IMR-90 (cell line): ENCODE measurements around the gene ACLY. TPM values are rescaled to one million over a fixed set of nuclear protein-coding genes. Genes with fewer than 3 reads are reported as not detected.

Experiments
- ATAC-seq: fragments of 200-7000 bp; cut with Tn5 transposase; 2 replicates; pipeline ENCODE4 v1.9.1; 2020; ENCODE audit warnings: low read depth, mild to moderate bottlenecking, moderate library complexity
- BruUV-seq: library from RNA; stranded (reverse); fragments of 400-500 nt; replicated peaks from 2 replicates; lab custom pipeline; 2021; lab: Mats Ljungman, UMichigan
- CTCF ChIA-PET: fragments of 300-600 bp; formaldehyde crosslinking; extraction: SDS; loops from one replicate; lab custom pipeline; 2021; ENCODE audit warnings: antibody characterized with exemption; lab: Yijun Ruan, JAX
- POLR2A ChIA-PET: fragments of 300-600 bp; sonication (Branson Sonifier 250); formaldehyde crosslinking; loops from one replicate; lab custom pipeline; 2022; ENCODE audit warnings: antibody characterized with exemption; ENCODE audit not compliant: unreplicated experiment; lab: Charles Lee
- DNase-seq: peaks from one replicate; pipeline ENCODE4 v3.0.0; 2013
- H2AFZ ChIP-seq: replicated peaks from 2 replicates; pipeline ENCODE3; 2013; ENCODE audit warnings: low read length, mild to moderate bottlenecking; ENCODE audit not compliant: poor library complexity
- H2AK5ac ChIP-seq: 2 replicates; pipeline ENCODE4 v1.6.1; 2013; ENCODE audit warnings: low read depth, low read length, inconsistent platforms
- H2AK9ac ChIP-seq: replicated peaks from 2 replicates; pipeline ENCODE3; 2013; ENCODE audit warnings: mild to moderate bottlenecking, low read depth, low read length, moderate library complexity; ENCODE audit not compliant: poor library complexity
- H2BK120ac ChIP-seq: 2 replicates; pipeline ENCODE4 v1.6.1; 2013; ENCODE audit warnings: low read depth, low read length, inconsistent platforms
- H2BK15ac ChIP-seq: 3 replicates; pipeline ENCODE4 v1.6.1; 2013; ENCODE audit warnings: low read depth, low read length, inconsistent platforms
- H2BK20ac ChIP-seq: 2 replicates; pipeline ENCODE4 v1.6.1; 2013; ENCODE audit warnings: low read depth, mild to moderate bottlenecking, inconsistent platforms, low read length, moderate library complexity
- H2BK5ac ChIP-seq: 2 replicates; pipeline ENCODE4 v1.6.1; 2013; ENCODE audit warnings: mild to moderate bottlenecking, low read depth, low read length, inconsistent platforms; ENCODE audit not compliant: poor library complexity, severe bottlenecking
- H3K14ac ChIP-seq: replicated peaks from 2 replicates; pipeline ENCODE4 v1.6.1; 2013; ENCODE audit warnings: low read depth, low read length, inconsistent platforms
- H3K18ac ChIP-seq: 2 replicates; pipeline ENCODE4 v1.6.1; 2013; ENCODE audit warnings: low read depth, low read length, control low read depth
- H3K23ac ChIP-seq: 2 replicates; pipeline ENCODE4 v1.6.1; 2013; ENCODE audit warnings: low read depth, low read length, inconsistent platforms
- H3K27ac ChIP-seq: 2 replicates; pipeline ENCODE4 v1.5.1; 2013; ENCODE audit warnings: mild to moderate bottlenecking, control low read depth, low read length; ENCODE audit not compliant: insufficient read depth
- H3K27me3 ChIP-seq: 2 replicates; pipeline ENCODE4 v1.6.1; 2013; ENCODE audit warnings: low read length; ENCODE audit not compliant: control insufficient read depth, insufficient read depth
- H3K36me3 ChIP-seq: 2 replicates; pipeline ENCODE4 v1.6.1; 2013; ENCODE audit warnings: low read length, mixed read lengths; ENCODE audit not compliant: control insufficient read depth, insufficient read depth
- H3K4ac ChIP-seq: 2 replicates; pipeline ENCODE4 v1.6.1; 2013; ENCODE audit warnings: low read depth, low read length, inconsistent platforms
- H3K4me1 ChIP-seq: 2 replicates; pipeline ENCODE4 v1.6.1; 2013; ENCODE audit warnings: low read length, mixed read lengths; ENCODE audit not compliant: control insufficient read depth, insufficient read depth
- H3K4me2 ChIP-seq: 2 replicates; pipeline ENCODE4 v1.6.1; 2013; ENCODE audit warnings: low read depth, mild to moderate bottlenecking, control low read depth, low read length, moderate library complexity
- H3K4me3 ChIP-seq: 2 replicates; pipeline ENCODE4 v1.5.1; 2013; ENCODE audit warnings: low read depth, mild to moderate bottlenecking, control low read depth, low read length, moderate library complexity; ENCODE audit not compliant: insufficient read depth
- H3K56ac ChIP-seq: 2 replicates; pipeline ENCODE4 v1.6.1; 2013; ENCODE audit warnings: low read length, inconsistent platforms; ENCODE audit not compliant: insufficient read depth; ENCODE audit errors: extremely low read depth
- H3K79me1 ChIP-seq, 2 experiments: 2 replicates each; pipeline ENCODE4 v1.6.1; 2013; ENCODE audit warnings: low read length in 2 of 2, inconsistent platforms in 1 of 2, low read depth in 1 of 2
- H3K9ac ChIP-seq: 2 replicates; pipeline ENCODE4 v1.6.1; 2013; ENCODE audit warnings: low read depth, low read length, control low read depth
- H3K9me1 ChIP-seq: 2 replicates; pipeline ENCODE4 v1.6.1; 2013; ENCODE audit warnings: low read length, inconsistent platforms; ENCODE audit not compliant: insufficient read depth
- H3K9me3 ChIP-seq: 2 replicates; pipeline ENCODE4 v1.6.1; 2013; ENCODE audit warnings: low read length; ENCODE audit not compliant: control insufficient read depth, insufficient read depth
- H4K20me1 ChIP-seq: 2 replicates; pipeline ENCODE4 v1.6.1; 2013; ENCODE audit warnings: low read length, inconsistent platforms; ENCODE audit not compliant: insufficient read depth
- H4K5ac ChIP-seq: 2 replicates; pipeline ENCODE4 v1.6.1; 2013; ENCODE audit warnings: mild to moderate bottlenecking, low read depth, low read length, control low read depth
- H4K8ac ChIP-seq, 2 experiments: 2 replicates each; pipeline ENCODE4 v1.6.1; 2013; ENCODE audit warnings: low read depth in 2 of 2, low read length in 2 of 2, control low read depth in 1 of 2, inconsistent platforms in 1 of 2
- H4K91ac ChIP-seq: 2 replicates; pipeline ENCODE4 v1.6.1; 2013; ENCODE audit warnings: low read depth, low read length, inconsistent platforms; ENCODE audit not compliant: insufficient read depth
- BHLHE40 ChIP-seq: fragments of 150-350 bp; IDR thresholded peaks from 2 replicates; pipeline ENCODE4 v1.6.1; 2016; ENCODE audit warnings: mild to moderate bottlenecking, low read depth, low read length
- CEBPB ChIP-seq: IDR thresholded peaks from 2 replicates; pipeline ENCODE4 v1.6.1; 2012; ENCODE audit warnings: low read depth, low read length, improper control_type of control experiment
- CHD1 ChIP-seq: IDR thresholded peaks from 2 replicates; pipeline ENCODE4 v1.6.1; 2012; ENCODE audit warnings: low read depth, low read length, improper control_type of control experiment
- CTCF ChIP-seq: conservative IDR thresholded peaks from 2 replicates; pipeline ENCODE4 v1.5.1; 2012; ENCODE audit warnings: mild to moderate bottlenecking, low read depth, low read length, improper control_type of control experiment
- ELK1 ChIP-seq: fragments of 150-350 bp; IDR thresholded peaks from 2 replicates; pipeline ENCODE4 v1.6.1; 2016; ENCODE audit warnings: low read depth, mild to moderate bottlenecking, low read length, moderate library complexity, borderline replicate concordance
- FOS ChIP-seq: fragments of 150-350 bp; IDR thresholded peaks from 2 replicates; pipeline ENCODE4 v1.6.1; 2016; ENCODE audit warnings: low read depth, low read length
- MAZ ChIP-seq: IDR thresholded peaks from 2 replicates; pipeline ENCODE4 v1.6.1; 2012; ENCODE audit warnings: low read depth, mild to moderate bottlenecking, low read length, improper control_type of control experiment, moderate library complexity, borderline replicate concordance
- MXI1 ChIP-seq: IDR thresholded peaks from 2 replicates; pipeline ENCODE4 v1.6.1; 2012; ENCODE audit warnings: low read depth, mild to moderate bottlenecking, low read length, moderate library complexity, borderline replicate concordance
- NFE2L2 ChIP-seq: fragments of 150-350 bp; IDR thresholded peaks from 2 replicates; pipeline ENCODE4 v1.6.1; 2016; ENCODE audit warnings: low read depth, mild to moderate bottlenecking, low read length
- POLR2A ChIP-seq: IDR thresholded peaks from 2 replicates; pipeline ENCODE4 v1.6.1; 2012; ENCODE audit warnings: mild to moderate bottlenecking, low read depth, low read length
- RAD21 ChIP-seq: IDR thresholded peaks from 2 replicates; pipeline ENCODE4 v1.6.1; 2012; ENCODE audit warnings: low read length, improper control_type of control experiment
- RCOR1 ChIP-seq: IDR thresholded peaks from 2 replicates; pipeline ENCODE4 v1.6.1; 2012; ENCODE audit warnings: mild to moderate bottlenecking, low read length, improper control_type of control experiment; ENCODE audit not compliant: insufficient replicate concordance
- RFX5 ChIP-seq: IDR thresholded peaks from 2 replicates; pipeline ENCODE4 v1.8.0; 2012; ENCODE audit warnings: low read depth, mild to moderate bottlenecking, low read length, moderate library complexity
- SMC3 ChIP-seq: fragments of 150-350 bp; IDR thresholded peaks from 2 replicates; pipeline ENCODE4 v1.6.1; 2016; ENCODE audit warnings: low read depth, mild to moderate bottlenecking, antibody characterized with exemption, low read length, moderate library complexity
- USF2 ChIP-seq: fragments of 150-350 bp; IDR thresholded peaks from 2 replicates; pipeline ENCODE4 v1.6.1; 2017; ENCODE audit warnings: mild to moderate bottlenecking, antibody characterized with exemption, low read length, low read depth
- WGBS, 2 experiments: methylation state at CpG; one replicate each; pipeline versions ENCODE4 v1.1.5 to v1.1.7; 2013; ENCODE audit warnings: missing lambda C conversion rate in 2 of 2; ENCODE audit not compliant: insufficient read length in 1 of 2; ENCODE audit errors: extremely low coverage in 2 of 2; 5-methylcytosine and 5-hydroxymethylcytosine counted together
- dilution Hi-C: fragments of 300-500 bp; cut with HindIII; formaldehyde crosslinking; loops from one replicate; pipeline ENCODE4 v1.14.3; 2018; ENCODE audit warnings: low sequenced_read_pairs; ENCODE audit not compliant: unreplicated experiment
- in situ Hi-C: fragments of 300-500 bp; cut with MboI; formaldehyde crosslinking; loops from 3 replicates; pipeline ENCODE4 v1.14.3; 2019; ENCODE audit warnings: low sequenced_read_pairs, inconsistent platforms, mixed read lengths
- intact Hi-C: fragments of 100-400 bp; cut with micrococcal nuclease; formaldehyde crosslinking; loops from 2 replicates; pipeline ENCODE4 v1.10.0; 2022
- polyA plus RNA-seq, 3 experiments: library from polyadenylated mRNA; depleted of rRNA; stranded (reverse); fragments of >200 nt; gene quantifications; 2 replicates each; pipeline ENCODE4 v1.2.3, GENCODE V29; 2012; ENCODE audit warnings: low replicate concordance in 1 of 3
- total RNA-seq: library from RNA; depleted of rRNA; stranded (reverse); fragments of >200 nt; gene quantifications from 2 replicates; pipeline ENCODE4 v1.2.3, GENCODE V29; 2012

ACLY gene
- total and polyA plus RNA-seq, 2 of the 4 experiments (the other 2 are of a cell fraction): 167 to 230 TPM

- Histone ChIP-seq H3K14ac (no peak overlapping the region), H2AK5ac (no peak overlapping the region), H3K79me1 (peaks cover 24 to 51% of the 10 kb centered on the region in 2 experiments), H3K27me3 (no peaks in the 10 kb centered on the region), H3K36me3 (peaks cover 13% of the 10 kb centered on the region), H2BK120ac (no peak overlapping the region), H4K20me1 (peaks cover 33% of the 10 kb centered on the region), H3K4ac (no peak overlapping the region), H4K91ac (no peak overlapping the region), H3K4me1 (0 out of 2 replicates have a peak, but pooled peaks cover 2% of the 10 kb centered on the region), H2BK15ac (no peak overlapping the region), H2BK5ac (no peak overlapping the region), H4K5ac (no peak overlapping the region), H3K9me3 (no peaks in the 10 kb centered on the region), H3K4me3 (no peak overlapping the region), H2AK9ac (no peak overlapping the region), H2BK20ac (no peak overlapping the region), H2AFZ (no peak overlapping the region), H3K56ac (no peak overlapping the region), H3K9ac (no peak overlapping the region), H3K27ac (no peak overlapping the region), H3K4me2 (no peak overlapping the region), H3K9me1 (peaks cover 9% of the 10 kb centered on the region), H3K18ac (no peak overlapping the region), H4K8ac (no peak overlapping the region), H3K23ac (no peak overlapping the region)
- in situ Hi-C loops: no loop called here
- intact Hi-C loops: no loop called here
- dilution Hi-C loops: no loop called here
- POLR2A ChIA-PET: interaction anchor here (0.6 kb wide), 1 partner anchor 117 kb away, joined by 19 read pairs; no protein-coding TSS in a partner anchor
- no CpG with 5 or more reads among the region's 4 CpGs for WGBS, 2 experiments
- CTCF ChIA-PET: interaction anchor here (0.8 to 2.0 kb wide), 2 partner anchors 9 to 14 kb away, joined by 3 to 6 read pairs; no protein-coding TSS in a partner anchor
- DNase-seq (no peak), ATAC-seq (peak; percentile 29; the same call in 1 of the 2 replicates)
- BruUV-seq: no TSS peak
- TF ChIP-seq CEBPB: no peak
- no peak for TF ChIP-seq NFE2L2
- TF ChIP-seq POLR2A: no peak
- no peak for TF ChIP-seq RCOR1
- no peak for TF ChIP-seq USF2
- no peak for TF ChIP-seq ELK1
- no peak for TF ChIP-seq FOS
- no peak for TF ChIP-seq MXI1
- TF ChIP-seq RFX5: no peak
- no peak for TF ChIP-seq SMC3
- TF ChIP-seq CHD1: no peak
- TF ChIP-seq MAZ: no peak
- TF ChIP-seq CTCF: no peak
- TF ChIP-seq RAD21: no peak
- no peak for TF ChIP-seq BHLHE40
These were observed 69.3 kb downstream of the ACLY start for GRCh38 chr17:41849251-41849990.
